Cerebellar nuclear complex (tissue), 1 donor: ENCODE results near the gene GTPBP3.
A peak's percentile ranks its signal among the peaks of the same experiment; 100 is the strongest.

ENCODE experiments used
- DNase-seq, 2 experiments: peaks; one replicate each; lab custom pipeline; 2025; lab: John Stamatoyannopoulos, UW

GTPBP3 gene

DNA sequence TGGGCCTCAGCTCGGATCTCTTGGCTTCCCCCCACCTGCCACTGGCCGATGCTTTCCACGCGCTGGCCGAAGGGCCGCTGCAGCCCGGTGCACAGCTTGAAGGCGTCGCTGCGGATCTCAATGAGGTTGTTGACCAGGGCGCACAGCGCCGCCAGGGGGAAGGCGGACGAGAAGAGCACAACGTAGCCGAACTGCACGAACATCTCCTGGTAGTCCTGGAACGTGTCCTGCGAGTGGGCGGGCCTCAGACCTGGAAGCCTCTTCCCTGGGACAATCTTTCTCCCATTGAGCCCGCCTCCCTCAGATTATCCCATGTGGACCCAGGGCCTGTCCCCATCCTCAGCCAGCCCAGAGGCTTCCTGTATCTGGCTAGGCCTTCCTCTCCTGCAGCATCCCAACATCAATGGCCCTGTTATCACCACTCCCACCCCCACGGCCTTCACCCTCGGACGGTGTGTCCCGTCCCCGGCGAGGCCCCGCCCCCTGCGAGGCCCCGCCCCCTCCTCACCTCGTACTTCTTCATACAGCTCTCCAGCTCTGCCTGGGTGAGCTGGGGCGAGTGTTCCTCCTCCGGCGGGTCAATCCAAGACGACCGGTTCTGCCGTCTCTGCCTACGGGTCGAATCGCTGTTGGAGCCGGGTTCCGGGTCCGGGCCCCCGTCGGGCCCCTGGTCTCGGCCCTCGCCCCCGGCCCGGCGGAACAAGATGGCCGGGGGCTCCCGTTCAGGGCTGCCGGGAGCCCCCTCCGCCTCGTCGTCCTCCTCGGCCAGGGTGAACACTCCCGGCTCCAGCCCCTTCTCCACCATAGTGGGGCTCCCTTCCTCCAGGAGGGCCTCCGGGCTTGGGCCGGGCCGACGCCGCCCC lies 9.5 kb upstream of the GTPBP3 start:
- DNase-seq: no peak

DNA sequence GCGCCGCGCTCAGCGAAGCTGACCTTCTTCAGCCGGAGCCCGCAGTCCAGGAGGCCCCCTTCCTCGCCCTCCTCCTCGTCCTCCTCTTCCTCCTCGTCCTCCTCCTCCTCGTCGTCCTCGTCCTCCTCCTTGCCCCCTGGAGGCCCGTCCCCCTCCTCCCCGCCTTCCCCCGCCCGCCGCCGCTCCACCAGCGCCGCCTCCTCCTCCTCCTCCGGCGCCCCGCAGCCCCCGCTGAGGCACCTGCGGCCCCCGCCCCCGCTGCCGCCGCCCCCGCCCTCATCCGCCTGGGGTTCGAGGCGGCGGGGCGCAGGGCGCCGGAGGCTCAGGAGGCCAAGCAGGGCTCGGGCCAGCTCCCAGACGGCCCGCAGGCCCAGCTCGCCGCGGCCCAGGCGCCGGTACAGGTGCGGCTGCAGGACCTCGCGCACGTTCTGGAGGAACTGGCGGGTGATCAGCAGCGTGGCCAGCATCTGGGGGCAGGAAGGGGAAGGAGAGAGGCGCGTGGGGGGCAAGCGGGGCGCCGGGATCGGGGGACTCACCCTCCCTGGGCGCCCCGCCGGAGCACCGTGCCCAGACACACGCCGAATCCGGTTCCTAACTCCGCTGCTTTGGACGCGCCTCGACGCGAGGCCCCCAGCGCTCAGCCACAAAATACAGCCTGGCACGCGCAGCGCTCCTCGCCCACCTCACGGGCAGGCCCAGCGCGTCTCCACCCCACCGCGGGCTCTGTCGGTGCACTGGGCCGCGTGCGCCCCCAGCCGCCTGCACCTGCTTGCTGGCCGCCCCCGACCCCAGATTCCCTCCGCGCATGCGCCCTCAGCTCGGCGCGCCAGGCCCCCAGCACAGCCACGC lies 8.6 kb upstream of the GTPBP3 start:
- DNase-seq: no peak

DNA sequence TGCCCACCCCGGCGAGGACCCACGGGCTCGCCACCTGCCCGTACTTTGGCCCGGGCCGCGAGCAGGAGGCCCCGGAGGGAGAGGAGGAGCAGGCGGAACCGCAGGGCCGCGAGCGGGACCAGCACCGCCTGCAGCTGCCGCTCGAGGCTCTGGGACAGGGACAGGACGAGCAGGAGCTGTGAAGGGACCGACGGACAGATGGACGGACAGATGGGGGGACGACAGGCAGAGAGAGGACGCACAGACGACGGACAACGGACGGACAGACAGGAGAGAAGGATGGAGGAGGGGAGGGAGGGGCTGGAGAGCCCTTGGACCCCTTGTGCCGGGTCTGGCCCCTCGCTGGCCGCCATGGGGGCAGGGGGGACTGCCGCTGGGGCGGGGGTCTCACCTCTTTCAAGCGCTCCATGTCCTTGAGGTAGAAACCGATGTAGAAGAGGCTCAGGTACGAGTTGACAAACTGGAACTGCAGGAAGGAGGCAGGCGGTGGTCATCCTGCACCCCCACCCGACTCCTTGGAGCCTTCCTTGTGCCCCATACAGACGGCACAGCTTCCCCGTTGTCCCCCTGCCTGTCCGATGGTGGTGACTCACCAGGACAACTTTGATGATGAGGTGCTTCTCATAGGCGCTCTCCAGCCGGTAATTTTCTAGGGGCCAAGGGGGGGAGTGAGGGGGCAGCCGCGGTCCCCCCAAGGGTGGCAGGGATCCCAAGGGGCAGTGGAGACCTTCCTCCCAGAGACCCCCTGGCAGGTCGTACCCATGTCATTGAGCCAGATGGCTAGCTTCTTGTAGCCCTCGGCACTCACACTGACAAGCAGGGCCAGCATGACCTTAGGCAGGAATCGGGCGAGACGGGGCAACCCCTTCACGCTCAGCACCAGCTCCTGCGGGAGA lies 7.7 kb upstream of the GTPBP3 start:
- no peak for DNase-seq

DNA sequence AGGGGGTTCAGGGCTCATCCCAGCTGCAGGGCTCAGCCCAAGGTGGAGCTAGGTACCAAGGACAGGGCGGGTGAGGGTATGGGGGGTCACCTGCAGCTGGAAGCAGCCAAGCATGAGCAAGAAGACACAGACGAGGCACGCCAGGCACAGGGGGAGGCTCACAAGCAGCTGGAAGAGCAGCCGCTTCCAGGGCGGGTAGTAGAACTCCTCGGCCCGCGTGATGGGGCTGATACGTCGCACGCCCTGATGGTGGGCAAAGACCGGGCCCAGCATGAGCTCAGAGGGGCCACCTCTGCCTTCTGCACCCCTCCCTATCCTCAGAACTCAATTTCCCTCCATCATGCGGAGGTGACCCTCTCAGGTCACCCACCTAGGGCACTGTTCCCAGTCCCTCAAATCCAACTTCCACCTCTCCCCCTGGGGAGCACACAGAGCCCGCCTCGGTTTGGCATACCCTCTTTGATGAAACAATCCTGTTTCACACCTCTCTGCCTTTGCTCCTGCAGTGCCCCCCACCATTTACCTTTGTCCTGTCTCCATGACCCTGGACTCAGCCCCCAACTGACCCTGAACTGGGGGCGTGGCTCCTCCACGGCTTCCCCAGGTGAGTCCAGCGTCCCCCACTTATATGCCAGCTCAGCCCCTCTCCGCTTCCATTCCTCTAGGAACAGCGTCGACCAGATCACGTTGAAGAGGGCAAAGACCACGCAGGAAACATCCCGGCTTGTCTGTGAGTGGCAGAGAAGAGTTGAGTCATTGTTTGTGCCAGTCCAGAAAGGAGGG lies 6.9 kb upstream of the GTPBP3 start:
- DNase-seq: no peak

DNA sequence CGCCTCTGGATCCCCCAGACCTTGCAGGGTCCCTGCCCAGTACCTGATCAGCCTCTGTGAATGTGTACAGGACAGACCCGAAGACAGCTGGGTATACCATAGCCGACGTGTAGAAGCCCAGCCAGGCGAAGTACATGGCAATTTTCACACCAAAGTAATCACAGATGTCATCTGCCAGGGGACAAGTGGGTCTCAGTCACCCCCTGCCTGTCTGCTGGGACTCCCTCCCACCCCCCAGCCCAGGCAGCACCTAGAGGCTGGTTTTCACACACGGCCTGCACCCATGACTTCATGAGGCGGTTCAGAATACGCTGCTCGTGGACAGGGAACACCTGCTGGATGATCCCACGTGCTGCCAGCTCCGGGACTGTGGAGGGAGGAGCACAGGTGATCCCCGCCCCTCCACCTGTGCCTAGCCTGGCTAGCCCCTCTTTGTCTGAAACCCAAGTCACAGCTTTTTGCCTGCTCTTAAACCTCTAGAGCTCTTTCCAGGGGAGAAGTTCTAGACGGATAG lies 6.3 kb upstream of the GTPBP3 start:
- DNase-seq: no peak

DNA sequence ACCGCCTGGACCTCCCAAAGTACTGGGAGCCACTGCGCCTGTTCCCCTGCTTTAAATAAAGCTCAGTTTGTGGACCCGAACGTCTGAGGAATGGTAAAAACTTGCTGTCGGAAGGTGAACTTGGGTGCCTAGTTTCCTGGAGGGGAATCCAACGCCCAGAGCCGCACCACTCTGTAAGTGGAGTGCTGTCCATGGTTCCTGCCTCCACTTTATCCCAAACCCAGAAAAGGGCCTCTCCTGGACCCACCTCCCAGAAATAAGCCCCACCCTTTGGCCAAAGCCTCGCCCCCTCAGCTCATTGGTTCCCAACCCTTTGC lies 5.0 kb upstream of the GTPBP3 start:
- DNase-seq: no peak

DNA sequence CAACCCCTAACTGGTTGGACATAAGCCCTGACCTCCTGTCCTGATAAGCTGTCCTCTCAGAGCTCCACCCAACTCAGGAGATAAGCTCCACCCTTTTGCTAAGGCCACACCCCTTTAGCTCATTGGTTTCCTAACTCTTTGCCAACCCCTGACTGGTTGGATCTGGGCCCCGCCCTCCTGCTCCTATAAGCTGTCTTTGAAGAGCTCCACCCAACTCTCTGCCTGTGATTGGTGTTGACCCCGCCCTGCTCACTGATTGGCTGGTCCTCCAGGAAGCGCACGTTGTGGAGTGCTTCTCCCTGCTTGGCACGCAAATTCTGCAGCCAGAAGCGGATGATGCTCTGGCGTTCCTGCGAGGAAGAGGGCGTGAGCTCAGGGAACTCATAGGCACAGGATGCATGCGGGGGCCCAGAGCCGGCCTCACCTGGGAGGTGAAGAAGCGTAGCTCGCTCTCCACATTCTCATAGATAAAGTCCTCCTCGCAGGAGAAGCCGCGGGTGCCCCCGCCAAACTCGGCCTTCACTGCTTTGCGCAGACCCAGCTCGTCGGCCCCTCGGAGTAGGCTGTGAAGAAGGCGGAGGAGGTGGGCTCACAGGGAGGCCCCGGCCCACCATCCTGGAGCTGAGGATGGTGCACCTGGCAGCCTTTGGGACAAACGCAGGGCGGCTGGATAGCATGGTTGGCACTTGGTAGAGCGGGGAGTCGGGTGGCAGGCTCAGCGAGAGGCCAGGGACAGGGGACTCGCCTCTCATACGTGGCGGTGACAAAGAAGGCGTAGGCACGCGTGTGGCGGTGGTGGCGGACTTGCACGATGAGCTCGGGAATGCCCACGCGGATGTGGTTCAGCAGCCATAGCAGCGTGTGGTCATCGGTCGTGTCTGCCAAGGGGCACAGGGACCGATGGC lies 4.4 kb upstream of the GTPBP3 start:
- no peak for DNase-seq

DNA sequence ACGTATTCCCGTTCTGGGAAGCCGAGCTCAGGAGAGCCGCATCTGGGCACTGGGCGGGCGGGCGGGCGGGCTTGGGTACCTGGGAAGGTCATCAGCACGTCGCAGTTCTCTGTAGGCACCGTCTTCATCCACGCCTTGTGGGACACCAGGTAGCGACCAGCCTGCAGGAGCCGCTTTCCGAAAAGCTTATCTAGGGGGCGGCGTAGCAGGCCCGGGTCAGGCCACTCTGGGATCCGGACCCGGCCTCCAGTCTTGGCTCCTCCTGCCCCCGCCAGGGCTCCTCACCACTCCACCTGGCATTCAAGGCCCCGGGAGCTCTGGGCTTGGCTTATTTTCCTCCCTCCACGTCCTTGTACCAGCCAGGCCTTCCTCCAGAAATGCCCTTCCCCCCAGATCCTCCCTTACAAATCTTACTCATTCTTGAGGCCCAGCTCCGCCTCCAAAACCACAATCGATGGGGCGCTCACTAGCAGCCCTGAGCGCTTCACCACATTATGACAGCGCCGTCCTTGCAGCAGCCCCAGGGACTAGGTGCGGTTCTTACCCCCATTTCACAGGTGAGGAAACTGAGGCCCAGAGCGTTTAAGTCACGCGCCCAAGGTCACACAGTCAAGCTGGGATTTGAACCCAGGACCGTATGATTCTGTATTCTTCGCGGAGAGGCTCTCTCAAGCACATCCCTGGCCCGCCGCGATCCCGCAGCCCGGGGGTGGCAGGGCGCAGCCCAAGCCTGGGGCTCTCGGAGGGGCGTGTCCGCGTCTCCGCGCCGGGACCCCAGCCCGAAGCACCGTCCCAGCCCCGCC lies 3.5 kb upstream of the GTPBP3 start:
- no peak for DNase-seq

DNA sequence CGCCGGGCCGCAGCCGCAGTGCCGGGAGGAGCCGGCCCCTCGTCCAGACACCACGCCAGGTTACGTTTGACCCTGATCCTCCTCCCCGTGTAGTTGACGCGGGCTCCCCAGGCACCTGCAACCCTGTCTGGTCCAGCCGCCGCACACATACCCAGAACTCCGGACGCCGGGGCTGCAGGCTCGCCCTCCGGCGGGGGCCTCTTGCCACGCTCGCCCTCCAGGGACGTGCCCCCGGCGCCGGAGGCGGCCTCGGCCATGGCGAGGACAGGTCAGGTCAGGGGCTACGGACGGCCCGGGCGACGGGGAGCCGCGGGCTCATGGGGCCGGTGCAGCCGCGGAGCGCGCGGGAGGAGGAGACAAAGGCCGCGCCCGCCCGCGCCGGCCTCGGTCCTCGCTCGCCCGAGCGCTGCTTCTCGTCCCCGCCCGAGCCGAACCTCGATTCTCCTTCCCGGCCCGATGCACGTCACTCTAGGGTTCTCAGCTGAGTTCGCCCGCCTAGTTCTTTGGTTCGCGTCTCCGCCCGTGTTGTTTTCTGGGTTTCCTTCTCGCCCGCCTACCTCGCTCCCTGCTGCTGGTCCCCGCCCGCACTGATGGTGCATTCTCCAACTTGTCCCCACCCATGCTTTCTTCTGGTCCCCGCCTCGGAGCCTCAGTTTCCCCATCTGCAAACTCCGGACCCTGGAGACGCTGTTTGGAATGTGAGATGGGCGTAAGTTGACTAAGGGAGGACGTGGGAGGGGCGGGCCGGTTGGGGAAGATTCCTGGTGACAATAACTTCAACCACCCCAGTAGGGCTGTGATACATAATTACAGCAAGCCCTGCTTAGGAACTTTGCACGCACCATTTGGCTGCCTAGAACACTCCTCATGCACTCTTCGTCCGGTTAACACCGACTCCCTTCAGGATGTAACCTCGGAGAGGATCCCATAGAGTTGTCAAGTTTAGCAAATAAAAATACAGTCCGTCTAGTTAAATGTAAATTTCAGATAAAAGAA lies 2.6 kb upstream of the GTPBP3 start, which contains the start of gene ANO8:
Gene ANO8, minus strand, starts transcription at position 442 of the 996 bp plus-strand sequence. Its CDS starts 185 bp downstream, at position 257.
- peak; percentile 47 to 93 for DNase-seq

DNA sequence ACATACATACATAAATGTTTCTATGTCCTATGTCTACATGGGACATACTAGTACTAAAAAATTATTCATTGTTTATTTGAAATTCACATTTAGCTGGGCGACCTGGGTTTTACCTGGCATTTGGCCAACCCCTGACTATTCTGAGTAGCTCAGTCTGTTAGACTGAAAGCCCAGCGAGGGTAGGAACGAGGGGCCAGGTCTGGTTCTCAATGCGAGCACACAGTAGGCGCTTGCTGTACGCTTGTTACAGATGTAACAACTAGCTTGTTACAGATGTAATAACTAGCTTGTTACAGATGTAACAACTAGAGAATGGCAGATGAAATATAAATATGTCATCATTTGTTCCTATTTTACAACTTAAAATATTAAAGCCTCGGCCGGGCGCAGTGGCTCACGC lies 1.8 kb upstream of the GTPBP3 start:
- no peak for DNase-seq

DNA sequence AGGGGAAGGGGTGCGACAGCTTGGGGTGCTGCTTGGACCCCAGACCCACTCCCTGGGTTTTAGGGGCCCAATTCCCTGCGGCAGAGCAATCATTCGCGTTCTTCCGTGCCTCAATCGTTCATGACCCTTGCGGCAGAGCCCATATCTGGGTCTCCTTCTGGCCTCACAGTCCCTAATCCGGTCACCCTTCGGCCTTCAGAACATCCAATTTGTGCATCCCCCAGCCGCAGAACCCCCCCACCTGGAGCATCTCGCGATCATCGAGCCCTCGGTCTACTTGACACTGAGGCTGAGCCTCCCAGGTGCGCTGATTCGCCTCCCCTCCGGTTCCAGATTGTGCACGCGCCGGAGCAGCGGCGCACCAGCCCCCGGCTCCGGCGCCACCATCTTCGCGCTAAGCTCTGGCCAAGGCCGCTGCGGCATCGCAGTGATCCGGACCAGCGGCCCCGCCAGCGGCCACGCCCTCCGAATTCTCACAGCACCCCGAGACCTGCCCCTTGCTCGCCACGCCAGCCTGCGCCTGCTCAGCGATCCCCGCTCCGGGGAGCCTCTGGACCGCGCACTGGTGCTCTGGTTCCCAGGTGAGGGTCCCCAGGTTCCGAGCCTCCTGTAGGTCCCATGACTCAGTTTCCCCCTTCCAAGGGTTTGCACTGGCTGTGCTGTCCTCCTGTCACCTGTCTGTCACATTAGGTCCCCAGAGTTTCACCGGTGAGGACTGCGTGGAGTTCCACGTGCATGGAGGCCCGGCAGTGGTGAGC lies 501 bp downstream of the GTPBP3 start:
- no peak for DNase-seq

DNA sequence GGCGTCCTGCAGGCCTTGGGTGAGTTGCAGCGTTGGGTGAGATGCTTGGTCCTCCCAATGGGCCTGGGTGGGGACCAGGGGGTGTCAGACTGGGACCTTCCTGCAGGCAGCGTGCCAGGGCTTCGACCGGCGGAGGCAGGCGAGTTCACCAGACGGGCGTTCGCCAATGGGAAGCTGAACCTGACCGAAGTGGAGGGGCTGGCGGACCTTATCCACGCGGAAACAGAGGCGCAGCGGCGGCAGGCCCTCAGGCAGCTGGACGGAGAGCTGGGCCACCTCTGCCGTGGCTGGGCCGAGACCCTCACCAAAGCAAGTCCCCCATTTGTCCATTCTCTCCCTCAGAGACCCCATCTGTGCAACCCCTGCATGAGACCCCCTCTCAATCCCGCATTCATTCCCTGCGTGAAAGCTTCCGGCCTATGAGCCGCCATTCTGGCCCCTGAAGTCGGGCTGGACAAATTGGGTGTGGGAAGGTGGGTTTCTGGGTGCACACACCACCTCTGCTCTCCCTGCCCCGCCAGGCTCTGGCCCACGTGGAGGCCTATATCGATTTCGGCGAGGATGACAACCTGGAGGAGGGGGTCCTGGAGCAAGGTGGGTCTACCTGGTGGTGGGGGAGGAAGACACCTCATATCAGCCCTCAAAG lies 1.2 kb downstream of the GTPBP3 start:
- no peak for DNase-seq

DNA sequence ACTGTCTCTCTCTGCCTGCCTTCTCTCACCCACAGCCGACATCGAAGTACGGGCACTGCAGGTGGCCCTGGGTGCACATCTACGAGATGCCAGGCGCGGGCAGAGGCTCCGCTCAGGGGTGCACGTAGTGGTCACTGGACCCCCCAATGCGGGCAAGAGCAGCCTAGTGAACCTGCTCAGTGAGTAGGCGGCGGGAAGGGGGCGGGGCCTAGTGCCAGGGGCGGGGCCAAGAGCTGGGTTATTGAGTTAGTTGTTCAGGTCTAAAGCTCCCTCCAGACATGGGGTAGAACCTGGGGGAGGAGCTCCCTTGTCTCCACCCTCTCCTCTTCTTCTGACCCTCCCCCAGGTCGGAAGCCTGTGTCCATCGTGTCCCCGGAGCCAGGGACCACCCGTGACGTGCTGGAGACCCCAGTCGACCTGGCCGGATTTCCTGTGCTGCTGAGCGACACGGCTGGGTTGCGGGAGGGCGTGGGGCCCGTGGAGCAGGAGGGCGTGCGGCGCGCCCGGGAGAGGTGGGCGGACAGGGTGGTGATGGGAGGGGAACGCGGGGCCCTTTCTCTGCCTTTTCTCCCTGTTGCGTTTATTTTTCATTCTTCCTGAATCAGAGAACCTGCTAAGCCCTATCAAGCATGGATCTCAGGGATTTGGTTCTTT lies 1.9 kb downstream of the GTPBP3 start:
- no peak for DNase-seq

DNA sequence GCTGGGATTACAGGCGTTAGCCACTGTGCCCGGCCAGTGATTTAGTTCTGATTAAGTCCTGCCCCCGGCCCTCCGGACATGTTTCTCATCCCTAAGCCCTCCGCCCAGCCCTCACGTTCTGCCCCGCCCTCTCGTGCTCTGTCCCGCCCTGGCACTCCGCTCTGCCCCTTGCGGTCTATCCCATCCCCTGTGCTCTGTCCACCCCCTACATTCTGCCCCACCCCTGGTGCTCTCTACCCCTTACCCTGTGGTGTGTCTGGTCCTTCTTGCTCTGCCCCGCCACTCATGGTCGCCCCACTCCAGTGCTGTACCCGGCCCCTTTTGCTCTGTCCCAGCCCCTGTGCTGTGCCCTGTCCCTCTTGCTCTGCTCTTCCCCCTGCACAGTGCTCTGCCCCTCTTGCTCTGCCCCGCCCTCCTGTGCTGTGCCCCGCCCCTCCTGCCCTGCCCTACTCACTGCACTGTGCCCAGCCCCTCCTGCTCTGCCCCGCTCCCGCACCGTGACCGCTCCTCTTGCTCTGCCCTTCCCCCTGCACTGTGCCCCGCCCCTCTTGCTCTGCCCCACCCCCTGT lies 3.0 kb downstream of the GTPBP3 start:
- DNase-seq: no peak

DNA sequence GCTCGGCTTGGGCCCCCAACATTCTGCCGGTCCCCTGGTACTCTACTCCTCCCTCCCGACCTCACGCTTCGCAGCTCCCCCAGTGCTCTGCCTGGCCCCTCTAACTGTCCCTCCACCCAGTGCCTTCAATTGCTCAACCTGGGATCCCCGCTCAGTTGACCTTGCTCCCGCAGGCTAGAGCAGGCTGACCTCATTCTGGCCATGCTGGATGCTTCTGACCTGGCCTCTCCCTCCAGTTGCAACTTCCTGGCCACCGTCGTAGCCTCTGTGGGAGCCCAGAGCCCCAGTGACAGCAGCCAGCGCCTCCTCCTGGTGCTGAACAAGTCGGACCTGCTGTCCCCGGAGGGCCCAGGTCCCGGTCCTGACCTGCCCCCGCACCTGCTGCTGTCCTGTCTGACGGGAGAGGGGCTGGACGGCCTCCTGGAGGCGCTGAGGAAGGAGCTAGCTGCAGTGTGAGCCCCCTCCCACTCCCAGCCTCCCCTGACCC lies 3.6 kb downstream of the GTPBP3 start:
- no peak for DNase-seq

DNA sequence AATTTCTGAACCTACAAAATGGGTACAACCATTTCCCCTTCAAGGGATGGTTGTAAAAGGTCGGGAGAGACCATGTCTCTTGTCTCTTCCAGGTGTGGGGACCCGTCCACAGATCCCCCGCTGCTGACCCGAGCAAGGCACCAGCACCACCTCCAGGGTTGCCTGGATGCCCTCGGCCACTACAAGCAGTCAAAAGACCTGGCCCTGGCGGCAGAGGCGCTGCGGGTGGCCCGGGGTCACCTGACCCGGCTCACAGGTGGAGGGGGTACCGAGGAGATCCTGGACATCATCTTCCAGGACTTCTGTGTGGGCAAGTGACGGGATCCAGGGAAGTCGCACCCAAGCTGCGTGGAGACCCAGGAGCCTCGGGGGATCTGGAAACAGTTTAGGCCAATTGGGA lies 4.0 kb downstream of the GTPBP3 start:
- DNase-seq: no peak
